ENCODE measurements around the gene CNTNAP2. TPM values are rescaled to one million over a fixed set of nuclear protein-coding genes. Genes with fewer than 3 reads are reported as not detected.

CNTNAP2 gene
- total RNA-seq, 1 experiment from 2014 or later = 0.03 TPM

GRCh38 chr7:146262527-146262926 is 145.9 kb downstream of the CNTNAP2 start:
- Histone ChIP-seq H3K36me3 (ENCODE audit: control insufficient read depth, insufficient read depth, low read length) (no peaks in the 10 kb centered on the region), H3K9me3 (ENCODE audit: control insufficient read depth, insufficient read depth, low read depth, low read length) (no peaks in the 10 kb centered on the region), H3K4me3 (ENCODE audit: low read depth in 2 of 2, low read length in 2 of 2) (no peak overlapping the region), H3K4me1 (ENCODE audit: control insufficient read depth, insufficient read depth, low read length) (no peaks in the 10 kb centered on the region), H3K27ac (ENCODE audit: low read length) (no peak overlapping the region), H3K27me3 (ENCODE audit: control insufficient read depth, insufficient read depth, low read length) (no peaks in the 10 kb centered on the region)
- CTCF ChIA-PET = no interaction called here
- ATAC-seq (no peak), DNase-seq (ENCODE audit: low read depth, low spot score) (no peak)
- in situ Hi-C loops (cut with HindIII; ENCODE audit: low pct_unique_long_range_greater_than_20kb, low sequenced_read_pairs) (no loop called here), intact Hi-C loops (cut with micrococcal nuclease; ENCODE audit: unreplicated experiment) (no loop called here)
- TF ChIP-seq TCF7L2 (IDR thresholded peaks at IDR 0.05; ENCODE audit: low read depth, low read length) (no peak), POLR2AphosphoS5 (IDR thresholded peaks at IDR 0.05; ENCODE audit: low read depth, low read length) (no peak), SIN3A (IDR thresholded peaks at IDR 0.05; ENCODE audit: borderline replicate concordance, insufficient read depth, low read depth, low read length) (no peak), CTCF (IDR thresholded peaks at IDR 0.05) (no peak)
- TF ChIP-seq, protein P1, sequence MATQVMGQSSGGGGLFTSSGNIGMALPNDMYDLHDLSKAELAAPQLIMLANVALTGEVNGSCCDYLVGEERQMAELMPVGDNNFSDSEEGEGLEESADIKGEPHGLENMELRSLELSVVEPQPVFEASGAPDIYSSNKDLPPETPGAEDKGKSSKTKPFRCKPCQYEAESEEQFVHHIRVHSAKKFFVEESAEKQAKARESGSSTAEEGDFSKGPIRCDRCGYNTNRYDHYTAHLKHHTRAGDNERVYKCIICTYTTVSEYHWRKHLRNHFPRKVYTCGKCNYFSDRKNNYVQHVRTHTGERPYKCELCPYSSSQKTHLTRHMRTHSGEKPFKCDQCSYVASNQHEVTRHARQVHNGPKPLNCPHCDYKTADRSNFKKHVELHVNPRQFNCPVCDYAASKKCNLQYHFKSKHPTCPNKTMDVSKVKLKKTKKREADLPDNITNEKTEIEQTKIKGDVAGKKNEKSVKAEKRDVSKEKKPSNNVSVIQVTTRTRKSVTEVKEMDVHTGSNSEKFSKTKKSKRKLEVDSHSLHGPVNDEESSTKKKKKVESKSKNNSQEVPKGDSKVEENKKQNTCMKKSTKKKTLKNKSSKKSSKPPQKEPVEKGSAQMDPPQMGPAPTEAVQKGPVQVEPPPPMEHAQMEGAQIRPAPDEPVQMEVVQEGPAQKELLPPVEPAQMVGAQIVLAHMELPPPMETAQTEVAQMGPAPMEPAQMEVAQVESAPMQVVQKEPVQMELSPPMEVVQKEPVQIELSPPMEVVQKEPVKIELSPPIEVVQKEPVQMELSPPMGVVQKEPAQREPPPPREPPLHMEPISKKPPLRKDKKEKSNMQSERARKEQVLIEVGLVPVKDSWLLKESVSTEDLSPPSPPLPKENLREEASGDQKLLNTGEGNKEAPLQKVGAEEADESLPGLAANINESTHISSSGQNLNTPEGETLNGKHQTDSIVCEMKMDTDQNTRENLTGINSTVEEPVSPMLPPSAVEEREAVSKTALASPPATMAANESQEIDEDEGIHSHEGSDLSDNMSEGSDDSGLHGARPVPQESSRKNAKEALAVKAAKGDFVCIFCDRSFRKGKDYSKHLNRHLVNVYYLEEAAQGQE (IDR thresholded peaks at IDR 0.05; ENCODE audit: insufficient read depth in 1 of 2, low read depth in 2 of 2, low read length in 1 of 2) = no peak
- no TSS peak for BruUV-seq (replicated peaks)
- POLR2A ChIA-PET = no interaction called here

GRCh38 chr7:146276888-146277287 is 160.3 kb downstream of the CNTNAP2 start:
- in situ Hi-C loops (cut with HindIII; ENCODE audit: low pct_unique_long_range_greater_than_20kb, low sequenced_read_pairs) = no loop called here
- intact Hi-C loops (cut with micrococcal nuclease; ENCODE audit: unreplicated experiment) = no loop called here
- H3K36me3 ChIP-seq (ENCODE audit: control insufficient read depth, insufficient read depth, low read length) = no peaks in the 10 kb centered on the region
- ChIA-PET CTCF (no interaction called here), POLR2A (no interaction called here)
- no peak for TF ChIP-seq SIN3A (IDR thresholded peaks at IDR 0.05; ENCODE audit: borderline replicate concordance, insufficient read depth, low read depth, low read length)
- TF ChIP-seq TCF7L2 (IDR thresholded peaks at IDR 0.05; ENCODE audit: low read depth, low read length) = no peak
- H3K4me1 ChIP-seq (ENCODE audit: control insufficient read depth, insufficient read depth, low read length) = no peaks in the 10 kb centered on the region
- BruUV-seq (replicated peaks) = no TSS peak
- no peak overlapping the region for H3K4me3 ChIP-seq (ENCODE audit: low read depth in 2 of 2, low read length in 2 of 2)
- DNase-seq (ENCODE audit: low read depth, low spot score) (no peak), ATAC-seq (no peak)
- no peak overlapping the region for H3K27ac ChIP-seq (ENCODE audit: low read length)
- no peaks in the 10 kb centered on the region for H3K27me3 ChIP-seq (ENCODE audit: control insufficient read depth, insufficient read depth, low read length)
- H3K9me3 ChIP-seq (ENCODE audit: control insufficient read depth, insufficient read depth, low read depth, low read length) = no peaks in the 10 kb centered on the region

DNA sequence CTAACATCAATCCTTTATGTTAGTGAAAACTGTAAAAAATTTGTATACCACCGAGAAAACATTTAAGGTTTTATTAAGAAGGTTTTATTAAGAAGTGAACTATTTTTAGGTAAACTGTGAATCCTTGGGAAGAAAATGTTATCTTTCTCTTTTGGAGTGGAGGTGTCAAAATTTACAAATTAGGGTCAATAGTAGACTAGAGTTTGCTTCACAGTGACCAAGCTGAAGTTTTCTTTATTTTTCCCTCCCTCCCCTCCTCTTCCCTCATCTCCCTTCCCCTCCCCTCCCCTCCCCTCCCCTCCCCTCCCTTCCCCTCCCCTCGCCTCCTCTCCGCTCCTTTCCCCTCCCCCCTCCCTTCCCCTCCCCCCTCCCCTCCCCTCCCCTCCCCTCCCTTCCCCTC is 168.8 kb downstream of the CNTNAP2 start:
- H3K27me3 ChIP-seq (ENCODE audit: control insufficient read depth, insufficient read depth, low read length) = no peaks in the 10 kb centered on the region
- ATAC-seq (no peak), DNase-seq (ENCODE audit: low read depth, low spot score) (no peak)
- no peaks in the 10 kb centered on the region for H3K9me3 ChIP-seq (ENCODE audit: control insufficient read depth, insufficient read depth, low read depth, low read length)
- no peak overlapping the region for H3K27ac ChIP-seq (ENCODE audit: low read length)
- TF ChIP-seq POLR2AphosphoS5 (IDR thresholded peaks at IDR 0.05; ENCODE audit: low read depth, low read length) (no peak), CTCF (IDR thresholded peaks at IDR 0.05) (no peak), SIN3A (IDR thresholded peaks at IDR 0.05; ENCODE audit: borderline replicate concordance, insufficient read depth, low read depth, low read length) (no peak), TCF7L2 (IDR thresholded peaks at IDR 0.05; ENCODE audit: low read depth, low read length) (no peak)
- TF ChIP-seq, protein P1 (IDR thresholded peaks at IDR 0.05; ENCODE audit: insufficient read depth in 1 of 2, low read depth in 2 of 2, low read length in 1 of 2) = no peak
- in situ Hi-C loops (cut with HindIII; ENCODE audit: low pct_unique_long_range_greater_than_20kb, low sequenced_read_pairs) = no loop called here
- BruUV-seq (replicated peaks) = no TSS peak
- H3K4me3 ChIP-seq (ENCODE audit: low read depth in 2 of 2, low read length in 2 of 2) = no peak overlapping the region
- POLR2A ChIA-PET = no interaction called here
- intact Hi-C loops (cut with micrococcal nuclease; ENCODE audit: unreplicated experiment) = no loop called here
- CTCF ChIA-PET = no interaction called here
- no peaks in the 10 kb centered on the region for H3K4me1 ChIP-seq (ENCODE audit: control insufficient read depth, insufficient read depth, low read length)
- H3K36me3 ChIP-seq (ENCODE audit: control insufficient read depth, insufficient read depth, low read length) = no peaks in the 10 kb centered on the region
